IPS-18a (cell line): ENCODE results near the gene RSPH6A.

Experiments
- H3K27ac ChIP-seq: one replicate; pipeline ENCODE4 v1.5.1; 2013; ENCODE audit warnings: low read length
- H3K27me3 ChIP-seq: one replicate; pipeline ENCODE4 v1.6.1; 2013; ENCODE audit warnings: mild to moderate bottlenecking, low read length; ENCODE audit not compliant: control insufficient read depth, insufficient read depth
- H3K36me3 ChIP-seq: one replicate; pipeline ENCODE4 v1.6.1; 2013; ENCODE audit warnings: low read depth, low read length; ENCODE audit not compliant: control insufficient read depth
- H3K4me1 ChIP-seq: one replicate; pipeline ENCODE4 v1.6.1; 2013; ENCODE audit warnings: low read depth, low read length; ENCODE audit not compliant: control insufficient read depth
- H3K4me3 ChIP-seq: one replicate; pipeline ENCODE4 v1.5.1; 2013; ENCODE audit warnings: low read length
- H3K9ac ChIP-seq: one replicate; pipeline ENCODE4 v1.6.1; 2013; ENCODE audit warnings: mild to moderate bottlenecking, low read length, moderate library complexity
- H3K9me3 ChIP-seq: one replicate; pipeline ENCODE4 v1.6.1; 2013; ENCODE audit warnings: low read depth, low read length; ENCODE audit not compliant: control insufficient read depth

Gene RSPH6A

GRCh38 chr19:45766869-45767346 lies 48.2 kb downstream of the RSPH6A start:
- Histone ChIP-seq H3K9ac (peak overlapping the region; percentile 97), H3K27ac (no peak overlapping the region), H3K9me3 (no peaks in the 10 kb centered on the region), H3K4me1 (peaks cover 27% of the 10 kb centered on the region), H3K36me3 (no peaks in the 10 kb centered on the region), H3K27me3 (no peaks in the 10 kb centered on the region), H3K4me3 (peak overlapping the region; percentile 94)

DNA sequence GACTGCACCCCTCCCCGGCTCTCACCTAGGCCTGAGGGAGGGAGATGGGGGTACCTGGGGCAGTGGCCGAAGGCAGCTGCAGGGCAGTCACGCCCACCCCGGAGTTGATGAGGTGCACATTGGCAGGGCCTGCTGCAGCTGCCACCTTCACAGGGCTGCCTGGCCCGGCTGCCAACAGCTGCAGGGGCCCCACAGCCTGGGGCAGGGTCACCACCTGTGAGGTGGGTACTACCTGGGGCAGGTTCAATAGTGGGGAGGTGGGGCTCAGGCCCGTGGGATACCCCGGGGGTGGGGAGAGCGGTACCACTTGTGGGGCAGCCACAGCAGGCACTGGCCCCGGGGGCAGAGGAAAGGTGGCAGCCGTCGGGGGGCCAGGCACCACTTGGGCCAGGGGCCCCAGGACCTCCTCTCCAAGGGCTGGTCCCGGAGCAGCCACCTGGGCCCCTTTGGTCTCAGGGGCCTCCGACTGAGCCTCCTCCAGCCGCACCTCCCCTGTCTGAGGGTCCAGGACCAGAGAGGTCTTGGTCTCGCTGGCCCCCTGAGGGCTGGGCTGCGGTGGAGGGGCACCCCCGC lies 48.7 kb downstream of the RSPH6A start:
- H3K4me1 ChIP-seq = peaks cover 27% of the 10 kb centered on the region
- no peak overlapping the region for H3K9ac ChIP-seq
- no peak overlapping the region for H3K27ac ChIP-seq
- H3K9me3 ChIP-seq = no peaks in the 10 kb centered on the region
- no peaks in the 10 kb centered on the region for H3K27me3 ChIP-seq
- no peaks in the 10 kb centered on the region for H3K36me3 ChIP-seq
- H3K4me3 ChIP-seq = no peak overlapping the region

DNA sequence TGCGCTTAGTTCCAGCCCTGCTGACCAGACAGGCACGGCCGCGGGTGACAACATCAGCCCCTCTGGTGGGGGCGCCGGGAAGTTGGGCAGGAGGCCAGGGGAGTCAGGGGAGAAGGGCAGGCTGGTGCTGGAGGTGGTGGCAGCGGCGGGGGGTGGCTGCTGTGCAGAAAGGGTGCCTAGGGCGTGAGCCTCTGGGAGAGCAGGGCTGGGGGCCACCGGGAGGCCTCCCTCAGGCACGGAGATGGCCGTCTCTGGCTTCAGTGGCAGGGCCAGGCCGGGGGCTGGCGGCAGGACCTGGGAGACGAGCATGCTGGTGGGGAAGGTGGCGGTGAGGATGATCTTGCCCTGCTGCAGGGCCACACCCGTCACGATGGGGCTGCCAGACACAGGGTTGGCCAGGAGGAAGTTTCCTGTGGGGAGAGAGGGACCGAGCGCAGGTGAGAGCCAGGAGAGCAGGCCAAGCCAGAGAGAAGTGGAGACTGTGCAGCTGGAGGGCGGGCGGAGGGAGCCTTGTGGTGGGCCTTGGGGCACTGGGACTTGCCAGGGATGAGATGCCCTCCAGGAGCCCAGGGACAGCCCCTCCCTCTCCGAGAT lies 49.3 kb downstream of the RSPH6A start:
- Histone ChIP-seq H3K27ac (no peak overlapping the region), H3K9me3 (no peaks in the 10 kb centered on the region), H3K36me3 (no peaks in the 10 kb centered on the region), H3K27me3 (no peaks in the 10 kb centered on the region), H3K4me1 (peaks cover 23% of the 10 kb centered on the region), H3K9ac (no peak overlapping the region), H3K4me3 (no peak overlapping the region)

- Histone ChIP-seq H3K9me3 (no peaks in the 10 kb centered on the region), H3K9ac (no peak overlapping the region), H3K36me3 (no peaks in the 10 kb centered on the region), H3K4me1 (peaks cover 23% of the 10 kb centered on the region), H3K27ac (no peak overlapping the region), H3K27me3 (no peaks in the 10 kb centered on the region), H3K4me3 (no peak overlapping the region)
Observed at GRCh38 chr19:45764945-45765701, 50.0 kb downstream of the RSPH6A start.

DNA sequence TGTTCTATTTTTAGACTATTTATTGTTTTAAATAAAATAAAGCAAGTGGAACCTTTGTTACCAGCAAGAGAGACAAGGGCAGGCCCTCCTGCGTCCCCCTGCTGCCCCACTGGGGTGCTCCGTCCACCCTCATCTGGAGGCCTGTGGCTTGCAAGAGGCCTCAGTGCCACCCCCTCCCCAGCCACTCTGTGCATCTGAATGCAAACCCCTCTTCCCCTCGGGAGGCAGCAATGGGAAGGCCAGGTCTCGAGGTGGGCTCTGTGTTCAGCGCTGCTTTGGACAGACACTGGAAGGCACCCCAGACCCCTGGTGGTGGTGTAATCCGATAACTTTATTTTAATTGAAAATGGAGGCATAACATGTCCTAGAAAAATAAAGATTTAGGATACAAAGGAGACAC lies 50.6 kb downstream of the RSPH6A start:
- H3K4me3 ChIP-seq = no peak overlapping the region
- H3K9me3 ChIP-seq = no peaks in the 10 kb centered on the region
- no peak overlapping the region for H3K9ac ChIP-seq
- H3K36me3 ChIP-seq = no peaks in the 10 kb centered on the region
- H3K27me3 ChIP-seq = no peaks in the 10 kb centered on the region
- no peak overlapping the region for H3K27ac ChIP-seq
- peaks cover 23% of the 10 kb centered on the region for H3K4me1 ChIP-seq

DNA sequence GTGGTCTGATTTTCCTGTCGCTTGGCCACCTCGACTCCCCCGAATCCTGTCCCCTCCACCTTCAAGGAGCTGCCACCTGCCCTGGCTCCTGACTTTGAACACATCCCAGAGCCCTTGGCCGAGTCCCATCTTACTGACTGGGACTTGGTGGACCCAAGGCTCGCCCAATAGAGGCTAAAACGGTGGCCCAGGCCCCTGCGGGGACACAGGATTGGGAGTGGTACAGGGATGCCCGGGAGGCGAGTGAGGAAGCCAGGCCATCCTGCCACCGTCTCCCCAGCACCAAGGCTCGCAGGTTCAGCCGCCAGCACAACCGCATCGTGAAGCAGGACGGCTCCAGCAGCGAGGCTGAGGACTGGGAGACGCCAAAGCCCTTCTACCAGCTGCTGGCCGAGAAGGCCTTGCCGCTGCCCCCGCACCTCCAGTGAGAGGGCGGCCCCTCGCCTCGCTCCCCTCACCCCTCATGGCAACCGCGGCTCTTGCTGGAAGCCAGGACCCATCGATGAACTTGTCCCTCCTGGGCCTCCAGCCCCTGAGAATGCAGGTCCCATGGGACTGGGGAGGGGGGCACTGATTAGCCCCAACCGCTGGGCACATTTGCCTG lies 51.3 kb downstream of the RSPH6A start:
- H3K4me3 ChIP-seq = no peak overlapping the region
- H3K36me3 ChIP-seq = no peaks in the 10 kb centered on the region
- peaks cover 23% of the 10 kb centered on the region for H3K4me1 ChIP-seq
- H3K9ac ChIP-seq = no peak overlapping the region
- H3K27me3 ChIP-seq = no peaks in the 10 kb centered on the region
- H3K27ac ChIP-seq = no peak overlapping the region
- H3K9me3 ChIP-seq = no peaks in the 10 kb centered on the region

GRCh38 chr19:45762870-45763631 lies 52.1 kb downstream of the RSPH6A start:
- Histone ChIP-seq H3K36me3 (no peaks in the 10 kb centered on the region), H3K4me3 (no peak overlapping the region), H3K9ac (no peak overlapping the region), H3K9me3 (no peaks in the 10 kb centered on the region), H3K27me3 (no peaks in the 10 kb centered on the region), H3K4me1 (peaks cover 23% of the 10 kb centered on the region), H3K27ac (no peak overlapping the region)

GRCh38 chr19:45761714-45762113 lies 53.4 kb downstream of the RSPH6A start:
- H3K27ac ChIP-seq = no peak overlapping the region
- H3K9me3 ChIP-seq = no peaks in the 10 kb centered on the region
- no peaks in the 10 kb centered on the region for H3K27me3 ChIP-seq
- no peak overlapping the region for H3K4me3 ChIP-seq
- H3K36me3 ChIP-seq = no peaks in the 10 kb centered on the region
- no peak overlapping the region for H3K9ac ChIP-seq
- H3K4me1 ChIP-seq = peaks cover 17% of the 10 kb centered on the region

GRCh38 chr19:45758921-45759320 lies 56.2 kb downstream of the RSPH6A start:
- Histone ChIP-seq H3K36me3 (no peaks in the 10 kb centered on the region), H3K4me3 (no peak overlapping the region), H3K27ac (no peak overlapping the region), H3K27me3 (no peaks in the 10 kb centered on the region), H3K9ac (no peak overlapping the region), H3K4me1 (peaks cover 3% of the 10 kb centered on the region), H3K9me3 (no peaks in the 10 kb centered on the region)

- H3K9ac ChIP-seq = no peak overlapping the region
- H3K36me3 ChIP-seq = no peaks in the 10 kb centered on the region
- H3K27me3 ChIP-seq = no peaks in the 10 kb centered on the region
- H3K4me1 ChIP-seq = no peaks in the 10 kb centered on the region
- H3K9me3 ChIP-seq = no peaks in the 10 kb centered on the region
- H3K27ac ChIP-seq = no peak overlapping the region
- H3K4me3 ChIP-seq = no peak overlapping the region
Observed at GRCh38 chr19:45757695-45758094, 57.4 kb downstream of the RSPH6A start.

DNA sequence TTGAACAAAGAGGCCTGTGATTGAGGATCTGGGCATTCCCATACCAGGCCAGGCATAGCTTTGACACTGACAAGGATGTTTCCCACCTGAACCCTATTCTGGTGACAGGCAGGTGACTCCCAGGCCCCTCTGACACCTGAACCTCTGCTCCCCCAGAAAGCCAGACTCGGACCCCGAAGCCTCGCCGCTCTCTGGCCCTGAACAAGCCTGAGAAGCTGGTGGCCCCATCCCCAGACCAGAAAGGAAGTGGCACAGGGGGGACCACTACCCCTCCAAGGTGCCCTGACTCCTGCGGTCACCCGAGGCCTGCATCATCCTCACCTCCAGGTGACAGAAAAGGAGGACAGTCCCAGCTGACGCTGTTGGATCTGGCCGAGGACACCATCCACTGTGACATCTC lies 60.8 kb downstream of the RSPH6A start:
- Histone ChIP-seq H3K4me1 (no peaks in the 10 kb centered on the region), H3K9me3 (no peaks in the 10 kb centered on the region), H3K9ac (no peak overlapping the region), H3K4me3 (no peak overlapping the region), H3K27ac (no peak overlapping the region), H3K36me3 (no peaks in the 10 kb centered on the region), H3K27me3 (no peaks in the 10 kb centered on the region)
